OCI-LY3 (cell line): Measurements from ENCODE around the gene VCP.

Source experiments
- H2AFZ ChIP-seq: fragments of 200-600, 300-600 bp; shearing (Covaris generic); 2 replicates; pipeline ENCODE4 v1.6.0; 2014; ENCODE audit warnings: antibody characterized with exemption, low read depth, low read length
- H3K27ac ChIP-seq: fragments of 200-600, 300-600 bp; sonication (generic); 2 replicates; pipeline ENCODE4 v1.5.1; 2014; ENCODE audit warnings: mild to moderate bottlenecking, low read length, moderate library complexity, mixed read lengths
- H3K27me3 ChIP-seq: fragments of 200-600, 300-600 bp; sonication (generic); 2 replicates; pipeline ENCODE4 v1.6.1; 2014; ENCODE audit warnings: low read depth, low read length, mixed read lengths
- H3K36me3 ChIP-seq: fragments of 200-600, 300-600 bp; sonication (generic); replicated peaks from 2 replicates; pipeline ENCODE3; 2014; ENCODE audit warnings: low read depth, low read length, mixed read lengths
- H3K4me1 ChIP-seq: fragments of 300-600, 200-600 bp; sonication (generic); 2 replicates; pipeline ENCODE4 v1.6.1; 2014; ENCODE audit warnings: low read length, mixed read lengths
- H3K4me2 ChIP-seq: fragments of 200-600, 300-600 bp; sonication (generic); 2 replicates; pipeline ENCODE4 v1.6.1; 2014; ENCODE audit warnings: low read length, mixed read lengths
- H3K4me3 ChIP-seq: fragments of 300-600, 200-600 bp; sonication (generic); 2 replicates; pipeline ENCODE4 v1.5.1; 2014; ENCODE audit warnings: antibody characterized with exemption, mild to moderate bottlenecking, low read length, moderate library complexity
- H3K79me2 ChIP-seq: fragments of 300-600, 200-600 bp; shearing (Covaris generic); 2 replicates; pipeline ENCODE4 v1.6.1; 2014; ENCODE audit warnings: mild to moderate bottlenecking, low read length, mixed read lengths
- H3K9ac ChIP-seq: fragments of 300-600, 200-600 bp; shearing (Covaris generic); 2 replicates; pipeline ENCODE4 v1.6.0; 2014; ENCODE audit warnings: mild to moderate bottlenecking, low read length, moderate library complexity
- H3K9me3 ChIP-seq: fragments of 200-600, 300-600 bp; shearing (Covaris generic); 2 replicates; pipeline ENCODE4 v1.6.1; 2014; ENCODE audit warnings: low read length, mixed read lengths; ENCODE audit not compliant: insufficient read depth
- H4K20me1 ChIP-seq: fragments of 200-600, 300-600 bp; sonication (generic); 2 replicates; pipeline ENCODE4 v1.6.1; 2016; ENCODE audit warnings: low read length, mixed read lengths; ENCODE audit not compliant: insufficient read depth
- EZH2phosphoT487 ChIP-seq: fragments of 200-600 bp; shearing (Covaris generic); IDR thresholded peaks from 2 replicates; pipeline ENCODE4 v1.6.1; 2018; ENCODE audit warnings: antibody characterized with exemption, mixed run types, low read depth
- TF ChIP-seq, protein P1 (sequence below): fragments of 200-600, 300-600 bp; sonication (generic); IDR thresholded peaks from 2 replicates; pipeline ENCODE4 v1.5.1; 2014; ENCODE audit warnings: antibody characterized with exemption, low read length, low read depth

The VCP gene

GRCh38 chr9:35079426-35080341 is 7.3 kb upstream of the VCP start, which contains the start of gene FANCG:
Gene FANCG (minus strand): TSS chr9:35079942. CDS start chr9:35079524, 418 bp downstream.
- Histone ChIP-seq H3K9ac (peak within 1 kb of the TSS; percentile 91), H3K4me1 (peaks cover 9% of the 10 kb centered on the region), H3K36me3 (peaks cover 12% of the 10 kb centered on the region), H3K27ac (peak within 1 kb of the TSS; percentile 64), H4K20me1 (no peaks in the 10 kb centered on the region), H3K4me3 (peak within 1 kb of the TSS; percentile 93), H3K4me2 (peak within 1 kb of the TSS; percentile 95), H3K27me3 (no peaks in the 10 kb centered on the region), H2AFZ (peak within 1 kb of the TSS; percentile 88), H3K9me3 (no peaks in the 10 kb centered on the region), H3K79me2 (peaks cover 20% of the 10 kb centered on the region)
- TF ChIP-seq EZH2phosphoT487, result no peak
- TF ChIP-seq, protein P1, sequence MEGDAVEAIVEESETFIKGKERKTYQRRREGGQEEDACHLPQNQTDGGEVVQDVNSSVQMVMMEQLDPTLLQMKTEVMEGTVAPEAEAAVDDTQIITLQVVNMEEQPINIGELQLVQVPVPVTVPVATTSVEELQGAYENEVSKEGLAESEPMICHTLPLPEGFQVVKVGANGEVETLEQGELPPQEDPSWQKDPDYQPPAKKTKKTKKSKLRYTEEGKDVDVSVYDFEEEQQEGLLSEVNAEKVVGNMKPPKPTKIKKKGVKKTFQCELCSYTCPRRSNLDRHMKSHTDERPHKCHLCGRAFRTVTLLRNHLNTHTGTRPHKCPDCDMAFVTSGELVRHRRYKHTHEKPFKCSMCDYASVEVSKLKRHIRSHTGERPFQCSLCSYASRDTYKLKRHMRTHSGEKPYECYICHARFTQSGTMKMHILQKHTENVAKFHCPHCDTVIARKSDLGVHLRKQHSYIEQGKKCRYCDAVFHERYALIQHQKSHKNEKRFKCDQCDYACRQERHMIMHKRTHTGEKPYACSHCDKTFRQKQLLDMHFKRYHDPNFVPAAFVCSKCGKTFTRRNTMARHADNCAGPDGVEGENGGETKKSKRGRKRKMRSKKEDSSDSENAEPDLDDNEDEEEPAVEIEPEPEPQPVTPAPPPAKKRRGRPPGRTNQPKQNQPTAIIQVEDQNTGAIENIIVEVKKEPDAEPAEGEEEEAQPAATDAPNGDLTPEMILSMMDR, result no peak

DNA sequence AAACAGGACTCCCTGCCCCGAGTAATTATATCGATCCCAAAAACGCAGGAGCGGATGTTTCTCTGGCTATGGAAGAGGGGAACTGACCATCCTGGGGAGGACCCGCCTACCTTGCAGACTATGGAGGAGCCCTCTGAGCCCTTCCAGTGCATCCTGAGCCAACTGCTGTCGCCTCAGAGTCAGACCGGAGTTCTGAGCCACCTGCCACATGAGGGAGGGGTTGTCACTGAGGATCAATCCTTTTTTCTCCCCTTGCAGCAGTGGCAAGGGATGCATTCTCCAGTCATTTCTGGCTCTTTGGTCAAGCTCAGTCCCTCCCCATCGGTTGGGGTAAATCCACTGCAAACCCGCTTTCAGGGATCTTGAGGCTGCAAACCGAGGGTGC is 6.6 kb upstream of the VCP start:
- H3K4me2 ChIP-seq, result peak overlapping the region; percentile 95
- H4K20me1 ChIP-seq, result no peaks in the 10 kb centered on the region
- peak overlapping the region; percentile 91 for H3K9ac ChIP-seq
- peaks cover 9% of the 10 kb centered on the region for H3K4me1 ChIP-seq
- H2AFZ ChIP-seq, result peak overlapping the region; percentile 19; the same call in 1 of the 2 replicates
- peak overlapping the region; percentile 93 for H3K4me3 ChIP-seq
- H3K9me3 ChIP-seq, result no peaks in the 10 kb centered on the region
- H3K36me3 ChIP-seq, result peaks cover 12% of the 10 kb centered on the region
- peak overlapping the region; percentile 64 for H3K27ac ChIP-seq
- no peaks in the 10 kb centered on the region for H3K27me3 ChIP-seq
- H3K79me2 ChIP-seq, result peaks cover 20% of the 10 kb centered on the region
- TF ChIP-seq EZH2phosphoT487, result no peak
- TF ChIP-seq, protein P1, result no peak

- peak overlapping the region; percentile 91; the same call in 1 of the 2 replicates for H3K9ac ChIP-seq
- no peak overlapping the region for H3K27ac ChIP-seq
- H3K4me2 ChIP-seq, result peak overlapping the region; percentile 95
- peaks cover 20% of the 10 kb centered on the region for H3K79me2 ChIP-seq
- no peak overlapping the region for H2AFZ ChIP-seq
- no peaks in the 10 kb centered on the region for H3K27me3 ChIP-seq
- TF ChIP-seq, protein P1, result no peak
- no peak for TF ChIP-seq EZH2phosphoT487
- no peaks in the 10 kb centered on the region for H4K20me1 ChIP-seq
- peak overlapping the region; percentile 93; the same call in 1 of the 2 replicates for H3K4me3 ChIP-seq
- peaks cover 18% of the 10 kb centered on the region for H3K4me1 ChIP-seq
- H3K36me3 ChIP-seq, result peaks cover 18% of the 10 kb centered on the region
- H3K9me3 ChIP-seq, result no peaks in the 10 kb centered on the region
These were observed 5.6 kb upstream of the VCP start for GRCh38 chr9:35078066-35078465.

- H2AFZ ChIP-seq, result no peak overlapping the region
- no peak overlapping the region for H3K4me3 ChIP-seq
- H3K79me2 ChIP-seq, result peaks cover 25% of the 10 kb centered on the region
- peaks cover 18% of the 10 kb centered on the region for H3K36me3 ChIP-seq
- peaks cover 22% of the 10 kb centered on the region for H3K4me1 ChIP-seq
- H3K27ac ChIP-seq, result no peak overlapping the region
- no peak for TF ChIP-seq EZH2phosphoT487
- TF ChIP-seq, protein P1, result no peak
- H3K4me2 ChIP-seq, result no peak overlapping the region
- H4K20me1 ChIP-seq, result no peaks in the 10 kb centered on the region
- no peaks in the 10 kb centered on the region for H3K27me3 ChIP-seq
- H3K9ac ChIP-seq, result no peak overlapping the region
- H3K9me3 ChIP-seq, result no peaks in the 10 kb centered on the region
These were observed 4.4 kb upstream of the VCP start for GRCh38 chr9:35076848-35077247.
